Kidney epithelial cell (primary cell): ENCODE results near the gene CNKSR1. TPM values are rescaled to one million over a fixed set of nuclear protein-coding genes. Genes with fewer than 3 reads are reported as not detected.

Experiments
- DNase-seq: peaks from one replicate; pipeline ENCODE4 v3.0.0-alpha.2; 2010; ENCODE audit warnings: low read depth
- H3K27me3 ChIP-seq: 2 replicates; pipeline ENCODE4 v1.6.0; 2011; ENCODE audit warnings: low read length; ENCODE audit not compliant: control insufficient read depth, insufficient read depth
- H3K36me3 ChIP-seq: 2 replicates; pipeline ENCODE4 v1.5.1; 2011; ENCODE audit warnings: low read length; ENCODE audit not compliant: control insufficient read depth, insufficient read depth
- H3K4me3 ChIP-seq: 2 replicates; pipeline ENCODE4 v1.5.1; 2011; ENCODE audit warnings: low read depth, mild to moderate bottlenecking, control low read depth, low read length
- total RNA-seq: library from RNA; depleted of rRNA; stranded (reverse); fragments of >200 nt; gene quantifications from 2 replicates; pipeline ENCODE4 v1.2.3, GENCODE V29; 2015
- TF ChIP-seq, protein P1 (sequence below): IDR thresholded peaks from 2 replicates; pipeline ENCODE4 v1.5.1; 2011; ENCODE audit warnings: mild to moderate bottlenecking, moderate library complexity, low read length, control low read depth, inconsistent platforms; ENCODE audit not compliant: insufficient read depth, poor library complexity, severe bottlenecking

The CNKSR1 gene
- total RNA-seq, 1 donor from 2014 or later: 15.2 TPM

- no peak for DNase-seq
- Histone ChIP-seq H3K4me3 (no peak overlapping the region), H3K27me3 (no peaks in the 10 kb centered on the region), H3K36me3 (no peaks in the 10 kb centered on the region)
- TF ChIP-seq, protein P1, sequence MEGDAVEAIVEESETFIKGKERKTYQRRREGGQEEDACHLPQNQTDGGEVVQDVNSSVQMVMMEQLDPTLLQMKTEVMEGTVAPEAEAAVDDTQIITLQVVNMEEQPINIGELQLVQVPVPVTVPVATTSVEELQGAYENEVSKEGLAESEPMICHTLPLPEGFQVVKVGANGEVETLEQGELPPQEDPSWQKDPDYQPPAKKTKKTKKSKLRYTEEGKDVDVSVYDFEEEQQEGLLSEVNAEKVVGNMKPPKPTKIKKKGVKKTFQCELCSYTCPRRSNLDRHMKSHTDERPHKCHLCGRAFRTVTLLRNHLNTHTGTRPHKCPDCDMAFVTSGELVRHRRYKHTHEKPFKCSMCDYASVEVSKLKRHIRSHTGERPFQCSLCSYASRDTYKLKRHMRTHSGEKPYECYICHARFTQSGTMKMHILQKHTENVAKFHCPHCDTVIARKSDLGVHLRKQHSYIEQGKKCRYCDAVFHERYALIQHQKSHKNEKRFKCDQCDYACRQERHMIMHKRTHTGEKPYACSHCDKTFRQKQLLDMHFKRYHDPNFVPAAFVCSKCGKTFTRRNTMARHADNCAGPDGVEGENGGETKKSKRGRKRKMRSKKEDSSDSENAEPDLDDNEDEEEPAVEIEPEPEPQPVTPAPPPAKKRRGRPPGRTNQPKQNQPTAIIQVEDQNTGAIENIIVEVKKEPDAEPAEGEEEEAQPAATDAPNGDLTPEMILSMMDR: no peak
Measured at GRCh38 chr1:26187882-26188281, 10.6 kb downstream of the CNKSR1 start.

DNA sequence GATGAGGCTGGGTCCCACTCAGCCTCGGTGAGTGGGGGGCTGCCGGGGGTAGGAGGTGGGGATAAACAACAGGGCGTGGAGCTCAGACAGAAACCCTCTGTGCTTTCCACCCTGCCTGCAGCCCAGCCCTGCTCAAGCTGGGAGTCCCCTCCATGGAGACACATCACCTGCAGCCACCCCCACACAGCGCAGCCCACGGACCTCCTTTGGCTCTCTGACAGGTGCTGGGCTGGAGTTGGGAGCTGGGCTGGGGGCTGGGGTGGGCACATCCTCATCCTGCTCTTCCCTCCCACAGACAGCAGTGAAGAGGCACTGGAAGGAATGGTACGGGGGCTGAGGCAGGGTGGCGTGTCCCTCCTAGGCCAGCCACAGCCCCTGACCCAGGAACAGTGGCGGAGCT, 11.2 kb downstream of the CNKSR1 start:
- TF ChIP-seq, protein P1: no peak

DNA sequence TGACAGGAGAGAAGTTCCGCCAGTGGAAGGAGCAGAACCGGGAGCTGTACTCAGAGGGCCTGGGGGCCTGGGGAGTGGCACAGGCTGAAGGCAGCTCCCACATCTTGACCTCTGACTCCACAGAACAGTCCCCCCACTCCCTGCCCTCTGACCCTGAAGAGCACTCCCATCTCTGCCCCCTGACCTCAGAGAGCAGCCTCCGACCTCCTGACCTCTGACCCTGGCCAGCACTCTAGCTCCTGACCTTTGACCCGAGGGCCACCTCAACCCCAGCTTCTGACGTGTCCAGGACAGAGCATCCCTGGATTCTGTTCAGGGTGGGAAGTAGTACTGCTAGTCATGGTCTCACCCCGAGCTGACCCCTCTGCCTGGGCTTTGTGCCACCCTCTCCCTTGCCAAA, 12.0 kb downstream of the CNKSR1 start:
- DNase-seq: no peak
- H3K4me3 ChIP-seq: no peak overlapping the region
- TF ChIP-seq, protein P1: no peak
- no peaks in the 10 kb centered on the region for H3K36me3 ChIP-seq
- peaks cover 4% of the 10 kb centered on the region for H3K27me3 ChIP-seq

More for the DNA sequence above, 11.2 kb downstream of the CNKSR1 start:
- no peak overlapping the region for H3K4me3 ChIP-seq
- DNase-seq: no peak
- H3K36me3 ChIP-seq: no peaks in the 10 kb centered on the region
- no peaks in the 10 kb centered on the region for H3K27me3 ChIP-seq

GRCh38 chr1:26189751-26190275, 12.5 kb downstream of the CNKSR1 start:
- Histone ChIP-seq H3K27me3 (peaks cover 4% of the 10 kb centered on the region), H3K4me3 (no peak overlapping the region), H3K36me3 (no peaks in the 10 kb centered on the region)
- TF ChIP-seq, protein P1: no peak
- DNase-seq: no peak

- peaks cover 4% of the 10 kb centered on the region for H3K27me3 ChIP-seq
- no peak within 1 kb of the TSS for H3K4me3 ChIP-seq
- no peak for DNase-seq
- no peaks in the 10 kb centered on the region for H3K36me3 ChIP-seq
- TF ChIP-seq, protein P1: no peak
Measured at GRCh38 chr1:26190373-26190987, 13.2 kb downstream of the CNKSR1 start, which contains the start of gene CATSPER4. CATSPER4 (plus strand) TSS chr1:26190602; CDS start chr1:26190628, 26 bp downstream.

GRCh38 chr1:26191739-26192138, 14.4 kb downstream of the CNKSR1 start:
- H3K4me3 ChIP-seq: no peak overlapping the region
- no peak for DNase-seq
- TF ChIP-seq, protein P1: no peak
- peaks cover 4% of the 10 kb centered on the region for H3K27me3 ChIP-seq
- no peaks in the 10 kb centered on the region for H3K36me3 ChIP-seq
